ENCODE measurements around the gene PDE6G. TPM values are rescaled to one million over a fixed set of nuclear protein-coding genes. Genes with fewer than 3 reads are reported as not detected.

Gene PDE6G
- total RNA-seq (ENCODE audit: low replicate concordance): not detected in 2 replicates

DNA sequence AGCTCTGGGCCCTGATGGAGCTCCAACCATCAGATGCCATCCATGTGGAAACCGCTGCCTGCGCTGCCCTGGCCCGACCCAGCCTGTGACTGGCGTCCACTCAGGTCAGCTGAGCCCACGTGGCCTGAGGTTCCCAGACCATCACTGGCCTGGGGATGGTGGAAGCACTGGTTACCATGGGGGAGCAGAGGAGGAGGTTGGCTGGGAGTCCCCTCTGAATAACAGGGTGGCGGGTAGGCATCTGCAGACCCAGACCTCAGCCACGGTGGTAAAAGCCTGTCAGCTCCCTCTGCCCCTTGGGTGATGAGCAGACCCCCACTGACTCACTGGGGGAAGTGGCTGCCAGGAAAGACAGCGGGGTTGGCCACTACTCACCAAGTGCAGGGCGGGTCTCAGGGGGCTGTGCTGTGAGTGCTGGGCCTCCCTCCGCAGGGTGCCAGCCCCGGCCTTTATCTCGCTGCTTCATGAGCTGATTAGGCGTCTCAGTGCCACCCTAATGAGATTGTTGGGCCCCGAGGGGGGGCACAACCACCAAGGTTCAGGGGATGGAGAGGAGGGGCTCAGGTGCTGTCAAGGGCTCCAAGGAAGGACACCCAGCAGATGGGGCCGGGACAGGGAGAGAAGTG is at the start of gene PDE6G:
Gene PDE6G (minus strand): TSS at position 425 of the 626 bp plus-strand sequence. CDS start 3,237 bp downstream, outside the sequence.
- no peaks in the 10 kb centered on the region for H3K4me1 ChIP-seq

DNA sequence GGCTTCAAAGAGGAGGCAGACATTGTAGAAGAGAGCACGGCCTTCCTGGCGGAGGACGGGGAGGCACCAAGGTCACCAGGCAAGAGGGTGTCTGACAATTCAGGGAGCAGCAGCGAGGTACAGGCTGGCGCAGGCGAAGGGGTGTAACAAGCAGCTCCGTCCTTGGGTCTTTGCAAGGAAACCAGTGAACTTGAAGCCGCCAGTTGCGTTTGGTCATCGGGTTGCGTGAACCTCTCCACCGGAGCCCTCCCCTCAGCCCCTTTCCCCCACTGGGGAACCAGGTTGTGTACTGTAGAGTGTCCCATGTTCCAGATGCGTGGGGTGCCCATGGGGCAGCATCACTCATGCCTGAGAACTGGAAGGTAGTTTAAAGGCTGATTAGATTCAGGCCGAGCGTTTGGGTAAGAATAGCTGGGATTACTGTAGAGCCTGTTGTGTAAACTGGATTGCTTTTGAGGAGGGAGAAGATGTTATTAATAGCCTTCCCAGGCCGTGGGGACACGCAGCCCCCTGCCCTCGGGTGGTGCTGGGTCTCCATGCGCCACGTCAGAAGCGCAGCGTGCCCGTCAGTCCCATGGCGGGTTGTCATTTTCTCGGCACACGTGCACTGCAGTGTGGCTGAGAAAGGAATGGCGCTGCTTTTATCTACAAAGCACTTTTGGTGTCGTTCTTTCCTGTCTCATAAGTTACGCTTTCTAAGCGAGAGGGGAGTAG is 49.3 kb upstream of the PDE6G start:
- peaks cover 22% of the 10 kb centered on the region for H4K20me1 ChIP-seq (ENCODE audit: low read depth)

More for the DNA sequence above, at the start of gene PDE6G:
- Histone ChIP-seq H3K36me3 (no peaks in the 10 kb centered on the region), H3F3A (ENCODE audit: low read depth) (no peaks in the 10 kb centered on the region), H3K27me3 (no peaks in the 10 kb centered on the region), H2AFZ (replicated peaks) (no peak within 1 kb of the TSS), H3K79me2 (ENCODE audit: low read depth) (no peaks in the 10 kb centered on the region), H3K9me3 (ENCODE audit: low read depth) (no peaks in the 10 kb centered on the region), H3K27ac (no peak within 1 kb of the TSS), H4K20me1 (ENCODE audit: low read depth) (no peaks in the 10 kb centered on the region), H3K9ac (no peak within 1 kb of the TSS), H3K4me3 (no peak within 1 kb of the TSS), H3K4me2 (no peak within 1 kb of the TSS)
- Mint-ChIP-seq H3K36me3 (no peaks in the 10 kb centered on the region), H3K4me3 (peak within 1 kb of the TSS; percentile 13), H3K27ac (peak within 1 kb of the TSS; percentile 25), H3K9me3 (no peaks in the 10 kb centered on the region), H3K4me1 (peaks cover 15% of the 10 kb centered on the region), H3K27me3 (ENCODE audit: insufficient read depth, low read depth) (peaks cover 4% of the 10 kb centered on the region)
- TF ChIP-seq EZH2phosphoT487 (IDR thresholded peaks at IDR 0.05): no peak
- TF ChIP-seq, protein P1, sequence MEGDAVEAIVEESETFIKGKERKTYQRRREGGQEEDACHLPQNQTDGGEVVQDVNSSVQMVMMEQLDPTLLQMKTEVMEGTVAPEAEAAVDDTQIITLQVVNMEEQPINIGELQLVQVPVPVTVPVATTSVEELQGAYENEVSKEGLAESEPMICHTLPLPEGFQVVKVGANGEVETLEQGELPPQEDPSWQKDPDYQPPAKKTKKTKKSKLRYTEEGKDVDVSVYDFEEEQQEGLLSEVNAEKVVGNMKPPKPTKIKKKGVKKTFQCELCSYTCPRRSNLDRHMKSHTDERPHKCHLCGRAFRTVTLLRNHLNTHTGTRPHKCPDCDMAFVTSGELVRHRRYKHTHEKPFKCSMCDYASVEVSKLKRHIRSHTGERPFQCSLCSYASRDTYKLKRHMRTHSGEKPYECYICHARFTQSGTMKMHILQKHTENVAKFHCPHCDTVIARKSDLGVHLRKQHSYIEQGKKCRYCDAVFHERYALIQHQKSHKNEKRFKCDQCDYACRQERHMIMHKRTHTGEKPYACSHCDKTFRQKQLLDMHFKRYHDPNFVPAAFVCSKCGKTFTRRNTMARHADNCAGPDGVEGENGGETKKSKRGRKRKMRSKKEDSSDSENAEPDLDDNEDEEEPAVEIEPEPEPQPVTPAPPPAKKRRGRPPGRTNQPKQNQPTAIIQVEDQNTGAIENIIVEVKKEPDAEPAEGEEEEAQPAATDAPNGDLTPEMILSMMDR (IDR thresholded peaks at IDR 0.05): no peak
- no peak for TF ChIP-seq EZH2 (IDR thresholded peaks at IDR 0.05)
- DNase-seq (ENCODE audit: low spot score): no peak

DNA sequence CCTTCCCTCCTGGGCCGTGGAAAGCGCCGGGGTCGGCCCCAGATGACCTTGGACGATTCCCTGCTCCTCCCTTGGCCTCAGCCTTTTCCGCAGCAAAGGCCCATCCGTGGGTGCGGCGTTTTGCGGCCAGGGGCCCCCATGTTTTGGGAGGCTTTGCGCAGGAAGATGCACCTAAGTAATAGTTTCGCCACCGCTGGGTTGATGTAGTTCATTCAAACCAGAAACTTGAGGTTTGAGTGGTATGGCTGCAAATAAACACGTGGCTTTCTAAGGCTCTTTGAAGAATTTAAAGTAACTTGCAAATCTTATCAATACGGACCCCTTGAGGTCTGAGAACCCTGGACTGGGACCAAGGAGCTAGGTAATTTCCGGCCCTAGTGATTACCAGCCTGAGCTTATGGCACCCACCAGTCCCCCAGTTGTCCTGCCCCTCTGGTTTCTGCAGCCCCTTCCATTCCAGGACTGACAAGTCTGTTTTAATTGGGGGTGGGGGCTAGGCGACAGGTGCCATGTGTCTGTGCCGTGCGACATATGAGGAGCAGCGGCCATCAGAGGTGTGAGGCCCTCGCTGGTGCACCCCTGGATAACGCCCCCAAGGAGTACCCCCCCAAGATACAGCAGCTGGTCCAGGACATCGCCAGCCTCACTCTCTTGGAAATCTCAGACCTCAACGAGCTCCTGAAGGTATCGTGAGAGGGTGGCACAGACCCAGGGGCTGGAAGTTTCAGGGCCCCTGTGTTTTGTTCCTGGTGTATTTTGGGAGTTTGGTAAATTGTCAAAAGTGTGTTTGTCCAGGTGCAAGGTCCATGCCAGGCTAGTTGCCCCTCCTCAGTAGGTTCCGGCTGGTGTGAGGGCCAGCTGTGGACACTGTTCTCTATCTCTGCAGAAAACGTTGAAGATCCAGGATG is 47.7 kb upstream of the PDE6G start:
- peak overlapping the region; percentile 86 for H3K4me3 Mint-ChIP-seq
- no peak overlapping the region for H3K27ac Mint-ChIP-seq

More for the DNA sequence above, 49.3 kb upstream of the PDE6G start:
- Histone ChIP-seq H3F3A (ENCODE audit: low read depth) (peaks cover 32% of the 10 kb centered on the region), H3K4me3 (no peak overlapping the region), H3K79me2 (ENCODE audit: low read depth) (peaks cover 49% of the 10 kb centered on the region), H2AFZ (replicated peaks) (no peak overlapping the region), H3K27ac (no peak overlapping the region), H3K4me1 (peaks cover 23% of the 10 kb centered on the region), H3K36me3 (no peaks in the 10 kb centered on the region), H3K27me3 (peaks cover 9% of the 10 kb centered on the region), H3K9ac (no peak overlapping the region), H3K9me3 (ENCODE audit: low read depth) (no peaks in the 10 kb centered on the region), H3K4me2 (no peak overlapping the region)
- H3K27me3 Mint-ChIP-seq (ENCODE audit: insufficient read depth, low read depth): peaks cover 7% of the 10 kb centered on the region
- DNase-seq (ENCODE audit: low spot score): no peak
- H3K27ac Mint-ChIP-seq: no peak overlapping the region
- H3K36me3 Mint-ChIP-seq: peaks cover 13% of the 10 kb centered on the region
- no peak for TF ChIP-seq EZH2phosphoT487 (IDR thresholded peaks at IDR 0.05)
- no peak for TF ChIP-seq EZH2 (IDR thresholded peaks at IDR 0.05)
- peak overlapping the region; percentile 77 for H3K4me3 Mint-ChIP-seq
- H3K4me1 Mint-ChIP-seq: peaks cover 25% of the 10 kb centered on the region
- no peaks in the 10 kb centered on the region for H3K9me3 Mint-ChIP-seq

More for the DNA sequence above, 47.7 kb upstream of the PDE6G start:
- H4K20me1 ChIP-seq (ENCODE audit: low read depth): peaks cover 29% of the 10 kb centered on the region
- Mint-ChIP-seq H3K4me1 (peaks cover 23% of the 10 kb centered on the region), H3K27me3 (ENCODE audit: insufficient read depth, low read depth) (peaks cover 7% of the 10 kb centered on the region), H3K36me3 (peaks cover 16% of the 10 kb centered on the region), H3K9me3 (no peaks in the 10 kb centered on the region)
- H3K79me2 ChIP-seq (ENCODE audit: low read depth): peaks cover 64% of the 10 kb centered on the region
- H3K4me2 ChIP-seq: peak overlapping the region; percentile 96
- H3F3A ChIP-seq (ENCODE audit: low read depth): peaks cover 20% of the 10 kb centered on the region
- H3K27ac ChIP-seq: no peak overlapping the region
- H3K9ac ChIP-seq: peak overlapping the region; percentile 99
- H3K36me3 ChIP-seq: no peaks in the 10 kb centered on the region
- H3K4me1 ChIP-seq: peaks cover 14% of the 10 kb centered on the region
- TF ChIP-seq, protein P1 (IDR thresholded peaks at IDR 0.05): no peak
- TF ChIP-seq EZH2 (IDR thresholded peaks at IDR 0.05) (no peak), EZH2phosphoT487 (IDR thresholded peaks at IDR 0.05) (no peak)
- H3K27me3 ChIP-seq: no peaks in the 10 kb centered on the region
- H3K4me3 ChIP-seq: peak overlapping the region; percentile 92
- no peak for DNase-seq (ENCODE audit: low spot score)
- no peaks in the 10 kb centered on the region for H3K9me3 ChIP-seq (ENCODE audit: low read depth)
- peak overlapping the region; percentile 30 for H2AFZ ChIP-seq (replicated peaks)
